ENCODE measurements around the gene RNF207. TPM values are rescaled to one million over a fixed set of nuclear protein-coding genes. Genes with fewer than 3 reads are reported as not detected.

RNF207 gene
- total and polyA plus RNA-seq, 10 of the 15 experiments (the other 5 are each of a cell fraction or from before 2014, with no cell fraction given): 1.7 to 36.4 (median 13.1) TPM

- Histone ChIP-seq H3K9ac (ENCODE audit: control insufficient read depth, insufficient read depth, low read length) (no peak overlapping the region), H3K4me2 (ENCODE audit: control insufficient read depth, insufficient read depth) (no peak overlapping the region), H3K4me3 (no peak overlapping the region), H3K36me3 (ENCODE audit: control insufficient read depth in 2 of 2, insufficient read depth in 2 of 2, low read length in 1 of 2) (peaks cover 0 to 8% of the 10 kb centered on the region in 2 experiments; a peak in 2 of 4 replicates), H3K79me2 (ENCODE audit: control insufficient read depth, insufficient read depth, low read length) (no peaks in the 10 kb centered on the region), H3K4me1 (ENCODE audit: control insufficient read depth, insufficient read depth, low read length) (no peaks in the 10 kb centered on the region), H3K27ac (ENCODE audit: control insufficient read depth, insufficient read depth) (no peak overlapping the region), H3K9me3 (replicated peaks; ENCODE audit: control insufficient read depth, insufficient read depth, low read length) (no peaks in the 10 kb centered on the region), H2AFZ (ENCODE audit: control insufficient read depth, low read depth, low read length) (no peak overlapping the region), H3K27me3 (replicated peaks in 1 of 2; ENCODE audit: control insufficient read depth in 2 of 2, insufficient read depth in 2 of 2, low read length in 1 of 2) (no peaks in the 10 kb centered on the region), H4K20me1 (ENCODE audit: control insufficient read depth, insufficient read depth) (no peaks in the 10 kb centered on the region; the same call in 1 of the 2 replicates)
- intact Hi-C loops (cut with micrococcal nuclease; ENCODE audit: unreplicated experiment): no loop called here
- ChIA-PET SMC1A (ENCODE audit: uncharacterized antibody, unreplicated experiment) (no interaction called here), CTCF (no interaction called here), POLR2A (no interaction called here), RAD21 (ENCODE audit: unreplicated experiment) (no interaction called here)
- TF ChIP-seq LARP7 (IDR thresholded peaks at IDR 0.05) (no peak), PKNOX1 (IDR thresholded peaks at IDR 0.05) (no peak), POU2F2 (IDR thresholded peaks at IDR 0.05; ENCODE audit: borderline replicate concordance, low read depth, low read length) (no peak), GATAD2B (conservative IDR thresholded peaks at IDR 0.05; ENCODE audit: low read depth) (no peak), SRF (IDR thresholded peaks at IDR 0.05; ENCODE audit: low read depth in 2 of 2, low read length in 2 of 2) (no peak), TCF7 (IDR thresholded peaks at IDR 0.05; ENCODE audit: borderline replicate concordance) (no peak), FOS (IDR thresholded peaks at IDR 0.05; ENCODE audit: borderline replicate concordance, extremely low read depth, insufficient read length) (no peak), RELA (IDR thresholded peaks at IDR 0.05; ENCODE audit: borderline replicate concordance, partially characterized antibody) (no peak), HDGF (IDR thresholded peaks at IDR 0.05) (no peak), KLF5 (IDR thresholded peaks at IDR 0.05; ENCODE audit: partially characterized antibody) (no peak), CHD2 (IDR thresholded peaks at IDR 0.05; ENCODE audit: borderline replicate concordance, low read depth, low read length) (no peak), ATF3 (IDR thresholded peaks at IDR 0.05; ENCODE audit: borderline replicate concordance, extremely low read depth, low read depth, low read length) (no peak), JUND (IDR thresholded peaks at IDR 0.05; ENCODE audit: low read depth, low read length) (no peak)
- TF ChIP-seq, protein P1, sequence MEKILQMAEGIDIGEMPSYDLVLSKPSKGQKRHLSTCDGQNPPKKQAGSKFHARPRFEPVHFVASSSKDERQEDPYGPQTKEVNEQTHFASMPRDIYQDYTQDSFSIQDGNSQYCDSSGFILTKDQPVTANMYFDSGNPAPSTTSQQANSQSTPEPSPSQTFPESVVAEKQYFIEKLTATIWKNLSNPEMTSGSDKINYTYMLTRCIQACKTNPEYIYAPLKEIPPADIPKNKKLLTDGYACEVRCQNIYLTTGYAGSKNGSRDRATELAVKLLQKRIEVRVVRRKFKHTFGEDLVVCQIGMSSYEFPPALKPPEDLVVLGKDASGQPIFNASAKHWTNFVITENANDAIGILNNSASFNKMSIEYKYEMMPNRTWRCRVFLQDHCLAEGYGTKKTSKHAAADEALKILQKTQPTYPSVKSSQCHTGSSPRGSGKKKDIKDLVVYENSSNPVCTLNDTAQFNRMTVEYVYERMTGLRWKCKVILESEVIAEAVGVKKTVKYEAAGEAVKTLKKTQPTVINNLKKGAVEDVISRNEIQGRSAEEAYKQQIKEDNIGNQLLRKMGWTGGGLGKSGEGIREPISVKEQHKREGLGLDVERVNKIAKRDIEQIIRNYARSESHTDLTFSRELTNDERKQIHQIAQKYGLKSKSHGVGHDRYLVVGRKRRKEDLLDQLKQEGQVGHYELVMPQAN (conservative IDR thresholded peaks at IDR 0.05): no peak
- TF ChIP-seq, protein P2, sequence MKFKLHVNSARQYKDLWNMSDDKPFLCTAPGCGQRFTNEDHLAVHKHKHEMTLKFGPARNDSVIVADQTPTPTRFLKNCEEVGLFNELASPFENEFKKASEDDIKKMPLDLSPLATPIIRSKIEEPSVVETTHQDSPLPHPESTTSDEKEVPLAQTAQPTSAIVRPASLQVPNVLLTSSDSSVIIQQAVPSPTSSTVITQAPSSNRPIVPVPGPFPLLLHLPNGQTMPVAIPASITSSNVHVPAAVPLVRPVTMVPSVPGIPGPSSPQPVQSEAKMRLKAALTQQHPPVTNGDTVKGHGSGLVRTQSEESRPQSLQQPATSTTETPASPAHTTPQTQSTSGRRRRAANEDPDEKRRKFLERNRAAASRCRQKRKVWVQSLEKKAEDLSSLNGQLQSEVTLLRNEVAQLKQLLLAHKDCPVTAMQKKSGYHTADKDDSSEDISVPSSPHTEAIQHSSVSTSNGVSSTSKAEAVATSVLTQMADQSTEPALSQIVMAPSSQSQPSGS (IDR thresholded peaks at IDR 0.05; ENCODE audit: low read length): no peak
- in situ Hi-C loops (cut with MboI): no loop called here
- no TSS peak for BruUV-seq (replicated peaks)
- ATAC-seq (no peak), DNase-seq (ENCODE audit: low read depth, low spot score) (no peak), FAIRE-seq (no peak)
- 97% methylated on average over 21 of the region's 21 CpGs for WGBS (ENCODE audit: insufficient coverage, insufficient replicate concordance, low lambda C conversion rate, missing lambda C conversion rate)
Measured at GRCh38 chr1:6268415-6268814, 62.5 kb downstream of the RNF207 start.

All from GM12878 (cell line).